Activated naive CD8-positive, alpha-beta T cell treated with anti-CD3 and anti-CD28 coated beads, Interleukin-2, amount 10 ng/mL, durations not matched to agents 7 days and 5 days (primary cell): Measurements from ENCODE around the gene MGST2. TPM values are rescaled to one million over a fixed set of nuclear protein-coding genes. Genes with fewer than 3 reads are reported as not detected.
"Not testable (repeated sequence)": the region's sequence is repeated elsewhere in the genome, so short reads cannot be mapped to it uniquely, and the experiment has no call there.

Experiments used
- ATAC-seq: fragments of 150-1000 bp; cut with Tn5 transposase; one replicate; pipeline ENCODE4 v1.10.0; 2021; ENCODE audit warnings: low read depth, moderate library complexity
- POLR2A ChIA-PET: fragments of 350-600 bp; sonication (Branson Sonifier 250); formaldehyde crosslinking; loops from one replicate; lab custom pipeline; 2021; ENCODE audit warnings: antibody characterized with exemption; lab: Charles Lee
- DNase-seq: peaks from one replicate; pipeline ENCODE4 v3.0.0; 2021
- H3K27ac Mint-ChIP-seq: one replicate; pipeline ENCODE4 v1.8.0; 2022; ENCODE audit warnings: mild to moderate bottlenecking, mixed read lengths
- H3K27me3 Mint-ChIP-seq: one replicate; pipeline ENCODE4 v1.8.0; 2022; ENCODE audit warnings: mild to moderate bottlenecking, moderate library complexity, mixed read lengths
- H3K36me3 Mint-ChIP-seq: one replicate; pipeline ENCODE4 v1.8.0; 2021; ENCODE audit warnings: mild to moderate bottlenecking, mixed read lengths
- H3K4me1 Mint-ChIP-seq: one replicate; pipeline ENCODE4 v1.8.0; 2021; ENCODE audit warnings: mixed read lengths
- H3K4me3 Mint-ChIP-seq: one replicate; pipeline ENCODE4 v1.8.0; 2022; ENCODE audit warnings: mild to moderate bottlenecking, moderate library complexity, mixed read lengths
- H3K9me3 Mint-ChIP-seq: one replicate; pipeline ENCODE4 v1.8.0; 2021; ENCODE audit warnings: mixed read lengths
- total RNA-seq, 2 experiments: library from RNA; stranded (reverse); gene quantifications; one replicate each; pipeline ENCODE4 v1.2.3, GENCODE V29; 2021

MGST2 gene
- total RNA-seq, 2 experiments from 2014 or later = 10.8 to 11.0 TPM

DNA sequence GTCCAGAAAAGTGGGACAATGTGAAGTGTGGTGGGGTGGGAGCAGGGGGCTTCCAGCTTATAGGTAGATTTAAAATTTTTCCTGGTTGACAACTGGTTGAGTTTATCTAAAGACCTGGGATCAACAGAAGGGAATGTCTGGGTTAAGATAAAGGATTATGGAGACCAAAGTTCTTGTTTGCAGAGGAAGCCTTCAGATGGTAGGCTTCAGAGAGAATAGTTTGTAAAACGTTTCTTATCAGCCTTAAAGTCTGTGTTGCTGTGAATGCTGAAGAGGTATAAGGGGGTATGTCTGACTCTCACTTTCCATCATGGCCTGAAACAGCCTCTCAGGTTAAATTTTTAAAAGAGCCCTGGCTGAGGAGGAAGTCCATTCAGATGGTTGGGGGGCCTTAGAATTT, 20.5 kb downstream of the MGST2 start:
- Mint-ChIP-seq H3K27ac (no peak overlapping the region), H3K4me1 (peaks cover 7% of the 10 kb centered on the region), H3K9me3 (peaks cover 1% of the 10 kb centered on the region), H3K36me3 (peaks cover 26% of the 10 kb centered on the region), H3K27me3 (peaks cover 4% of the 10 kb centered on the region), H3K4me3 (no peak overlapping the region)
- DNase-seq (no peak), ATAC-seq (no peak)
- POLR2A ChIA-PET = no interaction called here

DNA sequence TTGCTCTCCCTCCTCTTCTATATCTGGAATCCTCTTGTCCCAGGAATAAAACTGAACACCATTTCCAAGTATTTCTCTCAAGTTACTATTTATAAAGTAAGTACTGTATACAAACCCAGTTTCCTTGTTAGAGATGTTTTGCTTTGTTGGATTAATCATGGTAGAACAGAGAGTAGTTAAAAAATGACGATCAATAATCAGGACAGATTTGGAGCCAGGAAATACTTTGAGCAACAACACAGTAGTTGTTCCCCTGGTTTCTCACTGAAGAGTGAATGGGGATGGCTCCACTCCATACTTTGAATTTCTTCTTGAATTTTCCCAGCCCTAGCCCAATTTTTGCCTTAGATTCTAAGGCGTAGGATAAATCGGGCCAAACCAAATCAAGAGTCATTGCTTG, 21.4 kb downstream of the MGST2 start:
- ATAC-seq = no peak
- H3K27ac Mint-ChIP-seq = no peak overlapping the region
- H3K4me1 Mint-ChIP-seq = peaks cover 7% of the 10 kb centered on the region
- H3K27me3 Mint-ChIP-seq = peaks cover 3% of the 10 kb centered on the region
- H3K36me3 Mint-ChIP-seq = peaks cover 25% of the 10 kb centered on the region
- no peak overlapping the region for H3K4me3 Mint-ChIP-seq
- POLR2A ChIA-PET = no interaction called here
- DNase-seq = no peak
- H3K9me3 Mint-ChIP-seq = peaks cover 1% of the 10 kb centered on the region

DNA sequence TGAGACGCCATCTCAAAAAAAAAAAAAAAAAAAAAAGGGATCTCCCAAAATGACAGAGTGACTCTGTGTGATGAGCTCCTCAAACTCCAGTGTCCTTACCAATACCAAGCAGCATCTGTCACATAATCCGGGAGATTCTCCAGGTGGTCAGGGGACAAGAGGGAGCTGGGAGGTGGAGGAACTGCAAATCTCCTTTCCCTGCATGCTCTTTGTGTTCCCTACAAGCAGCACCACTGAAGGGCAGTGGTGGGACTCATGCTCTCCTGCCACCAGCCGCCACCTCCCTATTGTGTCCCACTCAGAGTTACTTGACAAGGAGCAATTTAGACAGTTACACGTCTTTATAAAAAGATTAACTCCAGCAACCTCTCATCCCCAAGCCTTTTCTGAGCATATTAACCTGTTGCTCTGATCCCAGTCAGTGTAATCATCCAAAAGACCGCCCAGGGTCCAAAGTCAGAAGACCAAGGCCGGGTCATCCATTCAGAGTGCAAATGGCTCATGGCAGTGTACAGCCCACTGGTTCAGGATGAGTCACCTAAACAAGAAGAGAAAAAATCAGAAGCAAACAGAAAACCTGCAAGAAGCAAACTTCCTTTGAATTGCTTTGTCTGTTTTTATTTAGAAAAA, 23.6 kb downstream of the MGST2 start:
- Mint-ChIP-seq H3K4me1 (peaks cover 3% of the 10 kb centered on the region), H3K4me3 (no peak overlapping the region), H3K27me3 (peaks cover 2% of the 10 kb centered on the region), H3K9me3 (peaks cover 1% of the 10 kb centered on the region), H3K36me3 (peaks cover 13% of the 10 kb centered on the region), H3K27ac (no peak overlapping the region)
- ATAC-seq (no peak), DNase-seq (no peak)
- POLR2A ChIA-PET = no interaction called here

- no peaks in the 10 kb centered on the region for H3K4me1 Mint-ChIP-seq
- no peak for DNase-seq
- H3K27me3 Mint-ChIP-seq = peaks cover 2% of the 10 kb centered on the region
- no peak overlapping the region for H3K27ac Mint-ChIP-seq
- peaks cover 6% of the 10 kb centered on the region for H3K36me3 Mint-ChIP-seq
- no peaks in the 10 kb centered on the region for H3K9me3 Mint-ChIP-seq
- H3K4me3 Mint-ChIP-seq = no peak overlapping the region
- POLR2A ChIA-PET = no interaction called here
- no peak for ATAC-seq
Observed at GRCh38 chr4:139690419-139690818, 24.8 kb downstream of the MGST2 start.

DNA sequence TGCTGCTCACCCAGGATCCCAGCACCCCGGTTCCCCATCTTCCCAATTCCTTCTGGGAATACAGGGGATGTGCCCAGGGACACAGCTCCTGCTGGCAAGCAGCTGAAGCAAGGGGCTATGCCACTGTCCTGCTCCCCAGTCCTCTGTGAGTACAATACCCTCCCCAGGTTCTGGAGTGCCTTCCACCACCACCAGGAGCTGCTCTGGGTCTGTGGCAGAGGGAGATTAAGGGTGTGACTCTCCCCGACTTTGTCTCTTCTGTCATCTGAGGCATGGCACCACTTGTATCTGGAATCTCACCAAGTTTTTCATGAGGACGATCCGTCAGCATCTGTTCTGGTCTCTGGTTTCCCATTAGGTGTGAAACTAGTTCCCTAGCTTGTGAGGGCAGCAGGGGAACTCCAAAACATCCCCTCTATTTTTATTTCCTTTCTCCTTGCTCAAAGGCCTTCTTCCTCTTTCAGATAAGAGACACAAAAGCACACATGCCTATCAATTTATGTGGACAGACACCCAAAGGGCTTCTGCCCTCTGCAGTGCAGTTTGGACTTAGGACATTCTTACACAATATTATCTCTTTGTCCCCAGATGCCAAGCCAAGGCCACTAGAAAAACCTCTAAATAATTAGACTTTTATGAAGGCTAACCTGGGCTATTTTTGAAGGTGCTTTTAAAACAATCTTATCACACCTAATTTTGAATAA, 26.8 kb downstream of the MGST2 start:
- Mint-ChIP-seq H3K27me3 (no peaks in the 10 kb centered on the region), H3K9me3 (no peaks in the 10 kb centered on the region), H3K36me3 (peaks cover 1% of the 10 kb centered on the region), H3K4me3 (no peak overlapping the region), H3K27ac (no peak overlapping the region), H3K4me1 (no peaks in the 10 kb centered on the region)
- ATAC-seq (no peak), DNase-seq (no peak)
- POLR2A ChIA-PET = no interaction called here

- Mint-ChIP-seq H3K27me3 (no peaks in the 10 kb centered on the region), H3K9me3 (no peaks in the 10 kb centered on the region), H3K27ac (no peak overlapping the region), H3K4me3 (no peak overlapping the region), H3K4me1 (no peaks in the 10 kb centered on the region), H3K36me3 (peaks cover 4% of the 10 kb centered on the region)
- ATAC-seq (no peak), DNase-seq (no peak)
- POLR2A ChIA-PET = no interaction called here
Observed at GRCh38 chr4:139694522-139695107, 29.0 kb downstream of the MGST2 start.

DNA sequence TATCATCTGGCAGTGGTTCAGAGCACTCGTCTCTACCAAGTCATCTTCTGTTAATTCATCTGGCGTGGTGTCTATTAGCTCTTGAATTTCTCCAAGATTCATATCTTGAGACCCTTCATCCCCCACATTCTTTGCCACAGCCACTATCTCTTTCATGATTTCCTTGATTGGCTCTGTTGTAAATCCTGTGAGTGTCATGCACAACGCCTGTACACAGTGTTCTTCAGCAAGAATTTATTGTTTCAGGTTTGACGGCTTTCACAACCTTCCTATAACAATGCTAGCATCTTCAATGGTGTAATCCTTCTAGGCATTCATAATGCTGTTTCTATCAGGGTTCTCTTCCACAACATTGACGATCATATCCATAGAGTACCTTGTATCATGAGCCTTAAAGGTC, 30.9 kb downstream of the MGST2 start:
- Mint-ChIP-seq H3K27me3 (peaks cover 3% of the 10 kb centered on the region), H3K27ac (no peak overlapping the region), H3K4me3 (no peak overlapping the region), H3K4me1 (no peaks in the 10 kb centered on the region), H3K36me3 (peaks cover 7% of the 10 kb centered on the region), H3K9me3 (no peaks in the 10 kb centered on the region)
- POLR2A ChIA-PET = no interaction called here
- ATAC-seq (no peak), DNase-seq (no peak)

GRCh38 chr4:139698167-139698925, 32.7 kb downstream of the MGST2 start:
- DNase-seq, H3K4me3 Mint-ChIP-seq, H3K27ac Mint-ChIP-seq, H3K36me3 Mint-ChIP-seq, H3K9me3 Mint-ChIP-seq, H3K4me1 Mint-ChIP-seq, POLR2A ChIA-PET, H3K27me3 Mint-ChIP-seq, ATAC-seq: not testable (repeated sequence)

DNA sequence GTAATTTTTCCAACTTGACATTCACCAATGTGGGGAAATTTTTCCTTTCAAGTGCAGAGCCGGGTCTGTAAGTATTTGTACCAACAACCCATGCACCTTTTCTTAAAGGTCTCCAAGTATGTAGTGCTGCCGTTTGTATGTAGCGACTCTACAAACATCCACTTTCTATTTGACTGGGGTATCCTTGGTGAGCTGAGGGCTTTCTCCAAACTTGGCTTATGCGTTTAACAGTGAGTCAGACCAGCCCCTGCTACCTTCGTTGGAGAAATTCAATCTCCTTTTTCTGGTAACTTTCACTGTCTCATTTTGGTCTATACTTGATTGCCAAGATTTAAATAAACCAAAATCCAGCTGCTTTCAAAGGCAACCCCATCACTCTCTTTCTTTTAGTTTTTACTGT, 34.9 kb downstream of the MGST2 start:
- Mint-ChIP-seq H3K27ac (no peak overlapping the region), H3K27me3 (peaks cover 3% of the 10 kb centered on the region), H3K9me3 (peaks cover 3% of the 10 kb centered on the region), H3K36me3 (peaks cover 11% of the 10 kb centered on the region), H3K4me1 (no peaks in the 10 kb centered on the region), H3K4me3 (no peak overlapping the region)
- POLR2A ChIA-PET = no interaction called here
- DNase-seq (no peak), ATAC-seq (no peak)

DNA sequence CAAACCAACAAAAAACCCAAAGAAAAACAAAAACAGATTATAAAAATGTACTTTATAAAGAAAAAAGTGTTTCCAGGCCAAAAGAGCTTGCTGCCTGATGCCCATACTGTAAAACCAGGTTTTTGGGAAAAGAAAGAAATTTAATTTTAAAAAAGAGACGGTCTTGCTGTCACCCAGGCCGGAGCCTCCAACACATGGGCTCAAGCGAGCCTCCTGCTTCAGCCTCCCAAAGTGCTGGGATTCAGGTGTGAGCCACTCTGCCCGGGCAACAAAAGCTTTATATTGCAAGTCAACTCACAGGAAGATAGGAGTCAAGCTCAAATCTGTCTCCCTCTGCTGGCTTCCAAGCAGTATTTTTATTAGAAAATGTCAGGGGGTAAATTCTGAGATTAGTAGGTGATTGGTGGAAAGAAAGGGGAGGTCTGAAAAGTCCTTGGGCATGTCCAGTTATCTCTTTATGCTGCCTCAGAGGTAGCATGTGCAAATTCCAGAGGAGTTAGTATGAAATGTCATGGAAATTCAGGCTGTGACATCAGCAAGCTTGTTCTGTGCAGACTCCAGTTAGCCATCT, 39.4 kb downstream of the MGST2 start:
- no peak overlapping the region for H3K27ac Mint-ChIP-seq
- H3K4me1 Mint-ChIP-seq = no peaks in the 10 kb centered on the region
- POLR2A ChIA-PET = no interaction called here
- no peak overlapping the region for H3K4me3 Mint-ChIP-seq
- H3K9me3 Mint-ChIP-seq = peaks cover 8% of the 10 kb centered on the region
- peaks cover 10% of the 10 kb centered on the region for H3K36me3 Mint-ChIP-seq
- no peak for DNase-seq
- no peak for ATAC-seq
- peaks cover 5% of the 10 kb centered on the region for H3K27me3 Mint-ChIP-seq

- peaks cover 2% of the 10 kb centered on the region for H3K27me3 Mint-ChIP-seq
- no peak overlapping the region for H3K27ac Mint-ChIP-seq
- POLR2A ChIA-PET = no interaction called here
Observed at GRCh38 chr4:139709660-139710059, 44.0 kb downstream of the MGST2 start.

DNA sequence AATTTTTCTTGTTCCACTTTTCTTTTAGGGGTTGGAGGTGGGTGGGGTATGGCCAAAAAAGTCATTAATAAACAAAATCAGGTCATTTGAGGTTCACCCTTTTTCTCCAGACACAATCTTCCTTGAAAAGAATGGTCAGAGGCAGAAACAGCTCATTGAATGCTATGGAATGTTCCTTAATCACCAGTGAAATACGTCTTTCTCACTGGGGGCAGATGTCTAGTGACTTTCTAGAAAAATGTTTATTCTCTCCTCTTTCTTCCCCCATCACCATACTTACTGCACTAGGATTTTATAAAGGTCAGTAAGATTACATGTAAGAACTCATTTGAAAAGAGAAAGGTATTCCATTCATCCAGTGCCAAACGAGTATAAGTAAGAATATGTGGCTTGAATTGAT, 44.5 kb downstream of the MGST2 start:
- Mint-ChIP-seq H3K27ac (no peak overlapping the region), H3K4me1 (no peaks in the 10 kb centered on the region), H3K9me3 (peaks cover 5% of the 10 kb centered on the region), H3K27me3 (peaks cover 2% of the 10 kb centered on the region), H3K4me3 (no peak overlapping the region), H3K36me3 (peaks cover 6% of the 10 kb centered on the region)
- ATAC-seq (no peak), DNase-seq (no peak)
- POLR2A ChIA-PET = no interaction called here

More at GRCh38 chr4:139709660-139710059, 44.0 kb downstream of the MGST2 start:
- ATAC-seq = no peak
- DNase-seq = no peak
- H3K36me3 Mint-ChIP-seq = peaks cover 6% of the 10 kb centered on the region
- no peaks in the 10 kb centered on the region for H3K4me1 Mint-ChIP-seq
- no peak overlapping the region for H3K4me3 Mint-ChIP-seq
- peaks cover 5% of the 10 kb centered on the region for H3K9me3 Mint-ChIP-seq

- DNase-seq = no peak
Observed at GRCh38 chr4:139711461-139711860, 45.8 kb downstream of the MGST2 start.

More at GRCh38 chr4:139711461-139711860, 45.8 kb downstream of the MGST2 start:
- Mint-ChIP-seq H3K4me1 (no peaks in the 10 kb centered on the region), H3K27ac (no peak overlapping the region), H3K36me3 (peaks cover 6% of the 10 kb centered on the region), H3K27me3 (peaks cover 2% of the 10 kb centered on the region), H3K4me3 (no peak overlapping the region), H3K9me3 (peaks cover 5% of the 10 kb centered on the region)
- no peak for ATAC-seq
- POLR2A ChIA-PET = no interaction called here
